Smooth muscle cell (in vitro differentiated cells): ENCODE data around the gene RNF123. TPM values are rescaled to one million over a fixed set of nuclear protein-coding genes. Genes with fewer than 3 reads are reported as not detected.

Experiments used
- DNase-seq: peaks from one replicate; lab custom pipeline; 2025; ENCODE audit not compliant: unreplicated experiment; lab: John Stamatoyannopoulos, UW
- H2AFZ ChIP-seq: fragments of 200-600 bp; sonication (generic); 2 replicates; pipeline ENCODE4 v1.6.0; 2016; ENCODE audit warnings: antibody characterized with exemption, low read depth, mild to moderate bottlenecking
- H3F3A ChIP-seq: fragments of 200-600 bp; sonication (generic); 2 replicates; pipeline ENCODE4 v1.6.0; 2017; ENCODE audit warnings: antibody characterized with exemption, low read depth
- H3K27ac ChIP-seq: fragments of 200-600 bp; sonication (generic); 2 replicates; pipeline ENCODE4 v1.5.1; 2016; ENCODE audit warnings: low read depth, mild to moderate bottlenecking
- H3K27me3 ChIP-seq: fragments of 200-600 bp; sonication (generic); 2 replicates; pipeline ENCODE4 v1.6.1; 2016; ENCODE audit warnings: low read depth, mild to moderate bottlenecking
- H3K36me3 ChIP-seq: fragments of 200-600 bp; sonication (generic); 2 replicates; pipeline ENCODE4 v1.5.1; 2016; ENCODE audit warnings: low read depth
- H3K4me1 ChIP-seq: fragments of 200-600 bp; sonication (generic); 2 replicates; pipeline ENCODE4 v1.5.1; 2016; ENCODE audit warnings: low read depth
- H3K4me2 ChIP-seq: fragments of 200-600 bp; sonication (generic); 2 replicates; pipeline ENCODE4 v1.6.0; 2016; ENCODE audit warnings: mild to moderate bottlenecking
- H3K4me3 ChIP-seq: fragments of 200-600 bp; sonication (generic); 2 replicates; pipeline ENCODE4 v1.5.1; 2016; ENCODE audit warnings: mild to moderate bottlenecking
- H3K79me2 ChIP-seq: fragments of 200-600 bp; sonication (generic); 2 replicates; pipeline ENCODE4 v1.6.0; 2016; ENCODE audit warnings: low read depth, mild to moderate bottlenecking
- H3K9ac ChIP-seq: fragments of 200-600 bp; sonication (generic); 2 replicates; pipeline ENCODE4 v1.6.0; 2016; ENCODE audit warnings: low read depth
- H3K9me3 ChIP-seq: fragments of 200-600 bp; sonication (generic); replicated peaks from 2 replicates; pipeline ENCODE4 v1.5.1; 2016; ENCODE audit warnings: low read depth
- H4K20me1 ChIP-seq: fragments of 200-600 bp; sonication (generic); 2 replicates; pipeline ENCODE4 v1.6.0; 2016; ENCODE audit warnings: low read depth
- WGBS: methylation state at CpG from one replicate; pipeline ENCODE4 v1.1.7; 2016; ENCODE audit warnings: low lambda C conversion rate; 5-methylcytosine and 5-hydroxymethylcytosine counted together
- polyA plus RNA-seq: library from polyadenylated mRNA; unstranded; fragments of >200 nt; fragmentation: Nextera tagmentation; extraction: Ambion mirVana; gene quantifications from 2 replicates; pipeline ENCODE4 v1.2.1, GENCODE V29; 2016
- total RNA-seq: library from RNA; depleted of rRNA; stranded (reverse); fragments of >200 nt; gene quantifications from 2 replicates; pipeline ENCODE4 v1.2.3, GENCODE V29; 2014
- TF ChIP-seq, protein P1 (sequence below): fragments of 200-600 bp; sonication (generic); IDR thresholded peaks from 2 replicates; pipeline ENCODE4 v1.5.1; 2017; ENCODE audit warnings: borderline replicate concordance, mild to moderate bottlenecking, antibody characterized with exemption; ENCODE audit not compliant: insufficient read depth, poor library complexity, severe bottlenecking

Gene RNF123
- total and polyA plus RNA-seq, 2 experiments from 2014 or later, result 15.8 to 23.9 TPM

DNA sequence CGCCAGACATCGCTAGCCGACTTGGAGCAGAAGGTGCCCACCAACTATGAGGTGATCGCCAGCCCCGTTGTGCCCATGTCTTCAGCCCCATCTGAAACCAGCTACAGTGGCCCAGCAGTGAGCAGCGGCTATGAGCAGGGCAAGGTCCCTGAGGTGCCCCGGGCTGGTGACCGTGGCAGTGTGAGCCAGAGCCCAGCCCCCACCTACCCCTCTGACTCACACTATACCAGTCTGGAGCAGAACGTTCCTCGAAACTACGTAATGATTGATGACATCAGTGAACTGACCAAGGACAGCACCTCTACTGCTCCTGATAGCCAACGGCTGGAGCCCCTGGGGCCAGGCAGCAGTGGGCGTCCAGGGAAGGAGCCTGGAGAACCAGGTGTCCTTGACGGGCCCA, 28.1 kb upstream of the RNF123 start:
- no peaks in the 10 kb centered on the region for H3K79me2 ChIP-seq

DNA sequence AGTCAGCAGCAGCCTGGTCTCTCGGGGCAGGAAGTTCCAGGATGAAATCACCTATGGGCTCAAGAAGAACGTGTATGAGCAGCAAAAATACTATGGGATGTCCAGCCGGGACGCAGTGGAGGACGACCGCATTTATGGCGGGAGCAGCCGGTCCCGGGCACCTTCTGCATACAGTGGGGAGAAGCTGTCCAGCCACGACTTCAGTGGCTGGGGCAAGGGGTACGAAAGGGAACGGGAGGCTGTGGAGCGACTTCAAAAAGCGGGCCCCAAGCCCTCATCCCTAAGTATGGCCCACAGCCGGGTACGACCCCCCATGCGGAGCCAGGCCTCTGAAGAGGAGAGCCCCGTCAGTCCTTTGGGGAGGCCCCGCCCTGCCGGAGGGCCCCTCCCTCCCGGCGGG, 27.3 kb upstream of the RNF123 start:
- Histone ChIP-seq H3K27me3 (no peaks in the 10 kb centered on the region), H3K79me2 (no peaks in the 10 kb centered on the region), H3K9ac (no peak overlapping the region), H3F3A (no peaks in the 10 kb centered on the region), H3K4me2 (no peak overlapping the region), H3K36me3 (no peaks in the 10 kb centered on the region), H3K27ac (no peak overlapping the region), H3K4me1 (no peaks in the 10 kb centered on the region), H4K20me1 (no peaks in the 10 kb centered on the region), H3K9me3 (no peaks in the 10 kb centered on the region), H2AFZ (no peak overlapping the region), H3K4me3 (no peak overlapping the region)
- DNase-seq, result no peak
- TF ChIP-seq, protein P1, sequence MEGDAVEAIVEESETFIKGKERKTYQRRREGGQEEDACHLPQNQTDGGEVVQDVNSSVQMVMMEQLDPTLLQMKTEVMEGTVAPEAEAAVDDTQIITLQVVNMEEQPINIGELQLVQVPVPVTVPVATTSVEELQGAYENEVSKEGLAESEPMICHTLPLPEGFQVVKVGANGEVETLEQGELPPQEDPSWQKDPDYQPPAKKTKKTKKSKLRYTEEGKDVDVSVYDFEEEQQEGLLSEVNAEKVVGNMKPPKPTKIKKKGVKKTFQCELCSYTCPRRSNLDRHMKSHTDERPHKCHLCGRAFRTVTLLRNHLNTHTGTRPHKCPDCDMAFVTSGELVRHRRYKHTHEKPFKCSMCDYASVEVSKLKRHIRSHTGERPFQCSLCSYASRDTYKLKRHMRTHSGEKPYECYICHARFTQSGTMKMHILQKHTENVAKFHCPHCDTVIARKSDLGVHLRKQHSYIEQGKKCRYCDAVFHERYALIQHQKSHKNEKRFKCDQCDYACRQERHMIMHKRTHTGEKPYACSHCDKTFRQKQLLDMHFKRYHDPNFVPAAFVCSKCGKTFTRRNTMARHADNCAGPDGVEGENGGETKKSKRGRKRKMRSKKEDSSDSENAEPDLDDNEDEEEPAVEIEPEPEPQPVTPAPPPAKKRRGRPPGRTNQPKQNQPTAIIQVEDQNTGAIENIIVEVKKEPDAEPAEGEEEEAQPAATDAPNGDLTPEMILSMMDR, result no peak
- WGBS, result 91% methylated on average over 22 of the region's 22 CpGs

More for the DNA sequence above, 28.1 kb upstream of the RNF123 start:
- 80% methylated on average over 14 of the region's 14 CpGs for WGBS
- no peaks in the 10 kb centered on the region for H3K36me3 ChIP-seq
- no peaks in the 10 kb centered on the region for H3K9me3 ChIP-seq
- no peak overlapping the region for H2AFZ ChIP-seq
- no peaks in the 10 kb centered on the region for H3K27me3 ChIP-seq
- H3F3A ChIP-seq, result no peaks in the 10 kb centered on the region
- H3K9ac ChIP-seq, result no peak overlapping the region
- no peaks in the 10 kb centered on the region for H3K4me1 ChIP-seq
- no peak overlapping the region for H3K4me2 ChIP-seq
- TF ChIP-seq, protein P1, result no peak
- DNase-seq, result no peak
- no peaks in the 10 kb centered on the region for H4K20me1 ChIP-seq
- no peak overlapping the region for H3K4me3 ChIP-seq
- no peak overlapping the region for H3K27ac ChIP-seq

DNA sequence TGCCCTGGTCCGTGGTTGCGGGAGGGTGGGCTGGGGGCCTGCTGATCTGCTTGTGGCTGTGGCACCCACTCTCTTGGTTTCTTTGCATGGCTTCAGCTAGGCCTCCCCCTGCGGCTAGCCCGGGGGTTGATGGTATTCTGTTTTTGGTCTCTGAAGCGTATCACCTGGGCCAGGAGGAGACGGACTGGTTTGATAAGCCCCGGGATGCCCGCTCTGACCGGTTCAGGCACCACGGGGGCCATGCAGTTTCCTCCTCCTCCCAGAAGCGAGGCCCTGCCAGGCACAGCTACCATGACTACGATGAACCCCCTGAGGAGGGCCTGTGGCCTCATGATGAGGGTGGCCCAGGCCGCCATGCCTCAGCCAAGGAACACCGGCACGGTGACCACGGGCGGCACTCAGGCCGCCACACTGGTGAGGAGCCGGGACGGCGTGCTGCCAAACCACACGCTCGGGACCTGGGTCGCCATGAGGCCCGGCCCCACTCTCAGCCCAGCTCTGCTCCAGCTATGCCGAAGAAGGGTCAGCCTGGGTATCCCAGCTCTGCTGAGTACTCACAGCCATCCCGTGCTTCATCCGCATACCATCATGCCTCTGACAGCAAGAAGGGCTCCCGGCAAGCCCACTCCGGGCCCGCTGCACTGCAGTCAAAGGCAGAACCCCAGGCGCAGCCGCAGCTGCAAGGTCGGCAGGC, 26.5 kb upstream of the RNF123 start:
- Histone ChIP-seq H3K27ac (no peak overlapping the region), H3K79me2 (no peaks in the 10 kb centered on the region), H3K27me3 (no peaks in the 10 kb centered on the region), H3K9ac (no peak overlapping the region), H4K20me1 (no peaks in the 10 kb centered on the region), H3K4me2 (no peak overlapping the region), H3K9me3 (no peaks in the 10 kb centered on the region), H3K4me1 (no peaks in the 10 kb centered on the region), H3K4me3 (no peak overlapping the region), H3K36me3 (no peaks in the 10 kb centered on the region), H3F3A (no peaks in the 10 kb centered on the region), H2AFZ (no peak overlapping the region)
- 94% methylated on average over 31 of the region's 34 CpGs for WGBS
- TF ChIP-seq, protein P1, result no peak
- no peak for DNase-seq

DNA sequence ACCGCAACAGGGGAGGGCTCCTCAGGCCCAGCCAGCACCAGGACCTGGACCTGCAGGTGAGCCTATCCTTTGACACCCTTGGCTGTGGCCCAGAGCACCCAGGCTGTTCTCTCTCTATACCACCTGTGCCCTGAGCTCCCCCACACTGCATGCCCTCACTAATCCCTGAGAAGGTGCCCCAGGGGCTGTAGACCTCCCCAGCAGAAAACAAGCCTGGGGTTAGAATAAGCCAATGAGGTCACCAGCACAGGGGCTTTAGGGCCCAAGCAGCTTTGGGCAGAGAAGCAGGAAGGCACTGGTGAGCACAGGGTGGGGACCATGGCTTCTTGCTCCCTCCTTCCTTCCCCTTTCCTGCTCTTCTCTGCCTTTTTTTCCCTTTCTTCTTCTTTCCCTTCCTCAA, 25.5 kb upstream of the RNF123 start:
- H3K4me3 ChIP-seq, result no peak overlapping the region
- no peak overlapping the region for H3K27ac ChIP-seq
- no peaks in the 10 kb centered on the region for H4K20me1 ChIP-seq
- no peaks in the 10 kb centered on the region for H3K9me3 ChIP-seq
- H3K4me1 ChIP-seq, result peaks cover 3% of the 10 kb centered on the region
- no peak for DNase-seq
- no peaks in the 10 kb centered on the region for H3F3A ChIP-seq
- H3K4me2 ChIP-seq, result no peak overlapping the region
- H2AFZ ChIP-seq, result no peak overlapping the region
- no peaks in the 10 kb centered on the region for H3K27me3 ChIP-seq
- TF ChIP-seq, protein P1, result no peak
- WGBS, result 90% methylated on average over 1 of the region's 1 CpG
- H3K36me3 ChIP-seq, result no peaks in the 10 kb centered on the region
- no peaks in the 10 kb centered on the region for H3K79me2 ChIP-seq
- no peak overlapping the region for H3K9ac ChIP-seq
